ENCODE measurements around the gene PCIF1.

DNA sequence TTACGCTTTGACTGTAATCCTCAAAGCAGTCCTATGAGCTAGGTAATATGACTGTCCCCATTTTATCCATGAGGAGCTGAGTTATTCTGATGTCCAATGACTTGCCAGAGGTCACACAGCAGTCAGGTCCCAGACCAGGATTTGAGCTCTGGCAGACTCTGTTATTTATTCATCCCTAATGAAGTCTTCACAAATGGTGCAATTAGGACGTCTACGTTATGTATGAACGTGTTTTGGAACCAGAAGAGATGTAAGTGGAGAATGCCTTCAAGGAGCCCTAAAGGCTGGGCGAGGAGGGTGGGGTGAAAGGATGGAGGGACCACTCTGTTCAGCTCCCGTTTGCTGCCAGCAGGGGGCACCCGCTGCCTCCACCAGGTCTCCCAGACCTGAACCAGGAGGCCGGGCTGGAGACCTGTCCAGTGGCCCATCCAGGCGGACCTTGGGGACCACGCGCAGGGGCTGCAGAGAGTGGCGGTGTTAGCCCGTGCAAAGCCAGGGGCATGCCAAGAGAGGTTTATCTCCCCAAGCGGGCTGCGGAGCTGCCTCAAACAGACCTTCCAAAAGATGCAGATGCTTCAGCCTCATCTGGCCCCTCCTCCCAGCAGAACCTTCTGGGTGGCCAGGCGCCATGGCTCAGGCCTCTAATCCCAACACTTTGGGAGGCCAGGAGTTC is 52.8 kb downstream of the PCIF1 start:
- no peak for TF ChIP-seq POLR2A (IDR thresholded peaks at IDR 0.05)
- TF ChIP-seq CTCF (IDR thresholded peaks at IDR 0.05), result peak; percentile 52 to 80 (median 68)
